HG02938 (cell line): Measurements from ENCODE around the gene MRPL21.
"Not testable (repeated sequence)": the region's sequence is repeated elsewhere in the genome, so short reads cannot be mapped to it uniquely, and the experiment has no call there.

Source experiments
- ATAC-seq: cut with Tn5 transposase; IDR thresholded peaks from one replicate; pipeline ENCODE4 v1.9.1; 2021; ENCODE audit warnings: mild to moderate bottlenecking, moderate library complexity; ENCODE audit not compliant: unreplicated experiment

Gene MRPL21

DNA sequence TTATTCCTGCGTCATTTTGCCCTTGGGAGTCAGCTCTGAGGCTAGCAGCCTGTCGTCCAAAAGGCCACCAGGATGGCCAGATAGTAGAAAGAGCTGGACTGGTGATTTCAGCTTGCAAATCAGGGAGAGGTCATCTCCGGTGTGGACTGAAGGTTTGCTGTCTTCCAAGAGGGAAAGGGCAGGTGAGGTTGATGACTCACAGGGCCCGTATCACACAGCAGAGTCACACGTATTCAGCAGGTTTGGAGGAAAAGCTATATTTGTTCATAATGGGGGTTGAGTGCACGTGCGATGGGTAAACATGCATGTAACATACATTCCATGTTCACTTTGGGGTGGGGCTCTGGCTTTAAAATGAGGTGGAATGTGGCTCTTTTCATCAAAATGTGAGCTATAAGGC lies 25.6 kb downstream of the MRPL21 start:
- ATAC-seq: no peak

DNA sequence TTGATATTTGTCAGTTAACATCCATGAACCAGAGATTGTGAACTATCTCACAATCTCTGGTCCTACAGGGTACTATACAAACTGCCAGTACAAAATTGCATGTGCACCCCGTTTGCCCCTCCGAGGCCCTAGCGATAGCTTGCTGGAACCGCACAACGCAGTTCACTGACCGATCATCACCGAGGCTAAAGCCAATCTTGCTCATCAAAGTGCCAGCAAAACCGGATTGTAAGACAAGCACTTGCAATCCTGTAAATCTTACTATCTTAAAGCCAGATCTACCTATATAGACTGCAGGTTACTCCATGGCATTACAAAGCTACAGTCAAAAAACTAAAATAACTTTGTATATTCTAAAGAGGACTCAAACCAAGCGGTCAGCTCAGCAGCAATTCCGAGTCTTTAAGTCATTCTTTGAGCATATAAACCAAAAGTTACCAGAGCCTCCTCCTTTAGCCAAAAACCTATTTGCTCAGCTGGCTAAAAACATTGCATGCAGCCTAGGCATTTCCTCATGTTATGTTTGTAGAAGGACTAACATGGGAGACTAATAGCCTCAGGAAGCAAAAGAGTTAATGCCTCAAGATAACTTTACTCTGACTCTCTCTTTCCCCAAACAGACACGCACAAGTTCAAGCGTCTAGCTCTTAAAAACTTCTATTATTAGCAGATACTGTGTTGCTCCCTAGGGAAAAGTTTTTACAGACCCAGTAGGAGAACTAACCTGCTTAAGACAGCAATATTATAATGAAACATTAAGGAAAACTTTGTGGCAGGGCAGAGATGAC lies 31.2 kb downstream of the MRPL21 start:
- ATAC-seq: no peak

DNA sequence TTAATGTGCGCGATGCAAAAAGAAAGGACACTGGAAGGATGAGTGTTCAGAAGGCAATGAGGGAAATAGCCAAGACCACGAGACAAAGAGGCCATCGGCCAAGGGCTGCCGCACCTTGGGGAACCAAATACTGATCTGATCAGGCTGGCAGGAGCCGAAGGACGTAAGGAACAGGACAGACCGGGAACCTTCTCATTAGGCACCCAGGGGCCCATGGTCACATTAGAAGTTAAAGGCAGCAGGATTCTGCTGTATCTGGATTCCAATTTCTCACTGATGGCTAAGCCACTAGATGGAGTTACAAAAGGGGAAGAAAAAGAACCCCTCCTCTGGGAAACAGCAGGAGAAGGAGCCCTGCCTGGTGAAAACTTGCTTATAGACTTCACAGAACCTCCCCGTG lies 33.2 kb downstream of the MRPL21 start:
- no peak for ATAC-seq

DNA sequence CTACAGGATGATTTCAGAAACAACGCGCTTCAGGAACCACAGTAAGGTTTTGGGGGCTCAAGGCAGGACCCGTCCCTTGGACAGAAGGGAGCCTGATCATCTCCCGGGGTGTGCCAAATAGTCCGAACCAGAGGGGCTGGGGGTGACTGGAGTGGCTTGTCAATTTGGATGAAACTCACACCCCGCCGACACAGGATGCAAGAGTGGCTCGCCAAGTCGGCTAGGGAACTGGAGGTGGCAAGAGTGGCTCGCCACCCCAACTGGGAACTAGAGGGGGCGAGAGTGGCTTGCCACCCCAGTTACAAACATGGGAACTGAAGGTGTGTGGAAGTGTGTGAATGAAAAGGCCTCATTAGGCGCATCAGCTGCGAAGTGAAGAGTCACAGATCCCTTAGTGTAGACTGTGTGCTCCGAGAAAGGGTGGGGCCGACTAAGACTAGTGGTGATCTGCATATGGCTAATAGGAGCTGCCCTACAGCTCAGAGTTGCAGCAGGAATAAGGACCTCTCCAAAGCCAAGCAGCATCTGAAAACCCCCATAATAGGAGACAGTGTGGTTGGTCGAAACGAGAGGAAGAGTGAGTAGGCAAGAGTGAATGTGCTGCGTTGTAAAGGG lies 35.3 kb downstream of the MRPL21 start:
- ATAC-seq: no peak

DNA sequence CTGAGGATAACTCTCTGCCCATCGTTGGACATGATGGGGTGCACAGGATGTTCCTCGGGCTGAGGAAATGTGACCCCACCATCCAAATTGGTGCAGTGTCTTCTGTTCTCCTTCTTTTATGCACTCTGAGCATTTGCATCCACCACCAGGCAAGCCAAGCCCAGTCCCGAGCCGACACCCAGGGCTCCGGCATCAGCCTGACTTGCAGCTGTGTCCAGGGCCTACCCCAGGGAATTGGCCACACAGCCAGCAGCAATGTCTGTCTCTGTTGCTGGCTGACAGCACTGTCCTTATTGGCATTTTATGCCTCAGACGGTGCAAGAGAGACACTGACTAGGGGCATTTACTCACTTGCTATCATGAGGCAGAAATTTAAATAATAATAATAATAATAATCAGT lies 36.6 kb downstream of the MRPL21 start:
- no peak for ATAC-seq

DNA sequence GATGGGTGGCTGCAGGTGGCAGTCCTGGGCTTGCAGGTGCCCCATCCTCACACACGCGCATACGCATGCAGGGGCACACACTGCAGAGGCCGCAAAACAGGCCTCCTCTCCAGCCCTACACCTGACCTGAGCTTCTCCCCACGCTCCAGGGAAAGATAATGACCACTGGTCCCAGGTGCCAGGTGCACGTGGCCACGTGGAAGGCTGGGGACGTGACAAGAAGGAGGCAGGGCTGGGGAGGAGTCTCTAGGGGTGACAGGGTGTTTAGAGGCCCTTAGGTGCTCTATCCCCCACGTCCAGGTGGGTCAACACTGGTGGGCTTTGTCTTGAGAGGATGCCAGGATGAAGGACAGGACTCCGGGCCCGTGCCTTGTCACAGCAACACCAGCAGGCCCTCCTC lies 38.4 kb downstream of the MRPL21 start:
- ATAC-seq: no peak

DNA sequence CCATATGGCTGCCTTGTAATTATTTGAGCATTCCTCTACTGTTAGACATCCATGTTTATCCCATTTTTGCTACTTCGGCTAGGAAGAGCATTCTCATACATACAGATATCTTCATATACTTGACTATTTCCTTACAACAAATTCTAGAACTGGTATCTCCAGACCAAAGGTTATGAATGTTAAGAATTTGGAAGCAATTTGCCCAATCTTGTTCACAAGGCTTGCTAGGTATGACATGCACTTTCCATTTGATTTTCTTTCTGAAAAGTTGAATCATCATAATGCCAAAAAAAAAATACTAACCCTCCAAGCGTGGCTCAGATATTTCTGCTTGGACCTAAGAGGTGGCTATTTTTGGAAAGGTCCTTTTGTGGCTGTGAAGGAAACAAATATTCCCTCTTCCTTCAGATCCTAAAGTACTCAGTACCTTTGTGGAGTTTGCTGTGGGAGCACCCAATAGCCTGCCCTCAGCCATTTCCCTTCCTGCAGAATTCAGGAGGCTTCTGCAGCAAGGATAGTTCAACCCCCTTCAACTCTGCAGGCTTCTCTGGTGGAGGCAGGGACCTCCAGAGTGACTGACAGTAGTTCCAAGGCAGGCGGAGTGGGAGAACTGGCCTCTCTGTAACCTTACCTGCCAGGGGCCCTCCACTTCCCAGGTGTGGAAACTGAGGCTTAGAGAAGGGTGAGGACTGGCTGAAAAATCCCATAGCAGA lies 39.9 kb downstream of the MRPL21 start:
- no peak for ATAC-seq

DNA sequence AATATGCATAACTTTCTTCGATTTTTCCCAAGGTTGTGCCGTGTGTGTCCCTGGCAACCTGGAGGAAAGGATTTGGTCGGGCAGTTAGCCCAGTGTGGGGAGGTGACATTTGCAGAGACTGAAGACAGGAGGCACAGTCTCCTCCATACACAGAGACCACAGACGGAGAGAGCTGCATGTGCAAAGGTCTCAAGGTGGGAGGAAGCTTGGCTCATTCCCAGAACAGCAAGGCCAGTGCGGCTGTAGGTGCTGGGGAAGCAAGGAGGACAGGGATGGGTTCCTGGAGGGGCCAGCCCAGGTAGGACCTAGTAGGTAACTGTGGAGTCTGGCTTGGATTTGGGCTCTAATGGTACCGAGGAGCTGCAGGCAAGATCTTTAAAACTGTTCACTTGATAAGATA lies 41.2 kb downstream of the MRPL21 start:
- ATAC-seq: no peak

DNA sequence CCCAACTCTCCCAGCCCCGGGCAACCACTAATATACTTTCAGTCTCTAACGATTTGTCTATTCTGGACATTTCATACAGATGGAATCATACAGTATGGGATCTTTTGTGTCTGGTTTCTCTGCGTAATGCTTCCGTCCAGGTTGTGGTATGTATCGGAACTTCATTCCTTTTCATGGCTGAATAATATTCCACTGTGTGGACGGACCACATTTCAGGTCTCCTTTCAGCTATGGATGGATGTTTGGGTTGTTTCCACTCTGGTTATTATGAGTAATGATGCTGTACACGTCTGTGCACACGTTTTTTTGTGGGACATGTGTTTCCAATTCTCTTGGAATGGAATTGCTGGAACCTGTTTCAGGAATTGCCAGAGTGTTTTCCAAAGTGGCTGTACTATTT lies 44.5 kb downstream of the MRPL21 start:
- ATAC-seq: no peak

DNA sequence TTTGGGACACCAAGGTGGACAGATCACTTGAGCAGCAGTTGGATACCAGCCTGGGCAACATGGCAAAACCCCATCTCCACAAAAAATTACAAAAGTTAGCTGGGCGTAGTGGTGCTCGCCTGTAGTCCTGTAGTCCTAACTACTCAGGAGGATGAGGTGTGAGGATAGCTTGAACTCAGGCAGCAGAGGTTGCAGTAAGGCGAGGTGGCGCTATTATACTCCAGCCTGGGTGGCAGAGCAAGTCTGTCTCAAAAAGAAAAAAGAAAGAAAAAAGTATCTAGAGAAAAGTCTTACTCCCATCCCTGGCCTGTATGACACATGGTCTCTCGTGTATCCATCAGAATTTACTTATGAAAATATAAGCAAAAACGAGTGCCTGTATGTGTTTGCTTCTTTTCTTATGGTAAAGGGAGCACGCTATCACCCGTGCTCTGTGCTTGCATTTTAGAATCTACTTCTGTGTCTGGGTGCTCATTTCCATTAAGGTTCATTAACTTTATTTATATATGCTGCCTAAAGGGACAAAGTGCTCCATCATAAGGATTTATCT lies 46.5 kb downstream of the MRPL21 start:
- ATAC-seq: no peak

DNA sequence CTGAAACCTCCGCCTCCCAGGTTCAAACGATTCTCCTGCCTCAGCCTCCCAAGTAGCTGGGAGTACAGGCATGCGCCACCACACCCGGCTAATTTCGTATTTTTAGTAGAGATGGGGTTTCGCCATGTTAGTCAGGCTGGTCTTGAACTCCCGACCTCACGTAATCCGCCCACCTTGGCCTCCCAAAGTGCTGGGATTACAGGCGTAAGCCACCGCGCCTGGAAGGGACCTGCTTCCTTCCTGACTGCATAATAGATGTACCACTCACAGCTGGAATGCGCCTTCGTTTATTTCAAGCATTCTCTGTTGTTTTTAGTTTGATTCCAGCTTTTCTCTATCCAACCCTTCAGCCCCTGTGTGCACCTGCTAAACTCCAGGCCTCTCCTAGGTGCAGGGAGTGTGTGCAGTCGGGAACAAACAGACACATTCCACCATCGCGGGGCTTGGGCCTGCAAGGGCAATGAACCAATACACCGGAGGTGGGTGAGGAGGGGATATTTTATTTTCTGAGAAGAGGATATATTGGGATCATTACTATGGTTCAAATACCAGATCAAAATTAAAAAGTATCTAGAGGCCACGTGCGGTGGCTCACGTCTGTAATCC lies 47.1 kb downstream of the MRPL21 start:
- ATAC-seq: not testable (repeated sequence)

DNA sequence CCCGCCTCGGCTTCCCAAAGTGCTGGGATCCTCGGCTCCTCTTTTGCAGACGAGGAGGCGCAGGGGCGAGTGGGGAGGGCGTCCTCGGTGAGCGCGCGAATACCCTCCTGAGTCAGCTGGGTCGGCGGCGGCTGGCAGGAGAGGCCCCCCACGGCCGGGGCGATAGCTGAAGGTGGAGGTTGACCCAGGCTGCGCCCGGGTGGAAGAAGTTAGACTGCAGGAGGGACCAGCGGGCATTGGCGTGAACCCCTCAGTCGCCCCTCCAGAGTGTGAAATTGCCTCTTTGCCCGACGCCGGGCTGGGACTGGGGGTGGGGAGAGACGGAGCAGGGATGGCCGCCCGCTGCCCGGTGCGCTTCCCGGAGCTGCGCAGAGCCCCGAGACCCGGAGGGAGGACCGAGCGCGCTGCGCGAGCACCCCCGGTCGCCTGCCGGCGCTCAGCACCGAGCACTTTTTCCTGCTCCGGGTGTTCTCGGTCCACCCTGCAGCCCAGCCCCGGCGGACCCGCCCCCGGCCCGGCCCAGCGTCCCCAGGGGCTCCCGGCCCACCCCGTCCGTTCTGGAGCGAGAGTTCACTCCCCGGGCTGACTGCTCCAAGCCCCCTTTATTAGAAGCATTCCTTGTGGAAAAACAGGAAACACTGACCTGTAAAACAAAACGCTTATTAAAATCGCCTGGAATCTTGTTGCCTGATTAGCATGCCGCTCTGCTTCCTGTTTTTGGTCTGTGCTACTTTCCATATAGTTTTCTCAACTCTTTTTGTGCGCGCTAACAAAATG lies 48.2 kb downstream of the MRPL21 start:
- ATAC-seq: no peak

DNA sequence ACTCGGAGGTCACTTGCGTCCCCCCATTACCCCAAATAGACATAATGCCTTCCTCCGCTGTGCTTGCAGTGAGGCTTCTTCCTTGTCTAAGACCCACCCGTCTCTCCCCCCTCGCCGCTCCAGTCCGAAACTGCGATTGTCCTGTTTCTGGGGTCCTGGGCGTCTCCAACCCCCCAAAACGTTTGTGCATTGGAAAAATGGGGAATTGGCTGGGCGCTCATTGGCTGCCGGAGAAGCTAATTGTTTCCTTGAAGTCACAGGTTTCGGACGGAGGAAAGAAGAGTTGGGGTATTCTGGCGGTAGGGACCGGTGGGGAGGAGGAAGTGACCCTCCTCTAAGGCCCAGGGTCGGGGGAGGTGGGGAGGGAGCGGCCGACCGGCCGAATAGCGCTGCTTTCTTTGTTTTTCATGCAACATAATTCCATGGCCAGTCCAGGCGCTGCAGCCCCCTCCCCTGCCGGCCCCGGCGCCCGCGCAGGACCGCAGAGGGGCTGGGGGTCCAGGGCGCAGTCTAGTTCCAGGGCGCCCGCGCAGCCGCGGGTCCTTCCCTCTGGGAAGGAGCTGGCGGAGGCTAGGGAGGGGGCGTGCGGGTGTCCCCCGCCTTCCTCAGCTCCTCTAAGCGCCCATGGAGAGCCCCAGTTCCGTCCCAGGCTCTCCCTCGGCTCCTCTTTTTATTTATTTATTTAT lies 49.2 kb downstream of the MRPL21 start:
- no peak for ATAC-seq

DNA sequence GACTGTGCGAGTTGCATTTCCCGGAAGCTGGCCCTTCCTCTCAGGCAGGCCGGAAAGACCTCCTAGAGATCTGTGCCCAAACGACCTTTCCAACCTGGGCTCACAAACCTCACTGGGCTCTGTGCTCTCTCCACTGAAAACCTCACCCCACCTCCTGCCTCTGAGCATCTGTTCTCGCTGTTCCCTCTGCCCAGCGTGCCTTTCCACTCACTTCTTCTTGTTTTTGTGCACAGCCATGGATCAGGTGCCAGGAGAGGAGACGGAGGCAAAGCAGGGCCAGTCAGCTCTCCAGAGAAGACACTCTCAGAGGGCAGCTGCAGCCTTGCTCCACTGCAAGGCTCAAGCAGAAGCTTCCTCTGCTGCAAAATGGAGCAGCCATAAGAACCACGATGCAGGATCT lies 51.0 kb downstream of the MRPL21 start:
- ATAC-seq: no peak

DNA sequence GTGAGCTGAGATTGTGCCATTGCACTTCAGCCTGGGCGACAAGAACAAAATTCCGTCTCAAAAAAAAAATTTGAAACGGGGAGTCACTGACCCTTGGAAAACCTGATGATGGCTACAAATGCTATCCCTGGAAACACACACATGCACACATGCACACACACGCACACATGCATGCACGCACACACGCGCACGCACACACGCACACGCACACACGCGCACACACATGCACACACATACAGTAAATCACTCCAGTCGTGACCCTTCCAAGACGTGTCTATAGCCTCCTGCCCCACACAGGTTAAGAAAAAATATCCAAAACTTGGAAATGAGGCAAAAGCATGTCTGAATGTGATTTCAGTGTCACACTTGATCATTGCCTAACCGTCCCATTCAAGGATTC lies 55.2 kb downstream of the MRPL21 start:
- ATAC-seq: no peak

DNA sequence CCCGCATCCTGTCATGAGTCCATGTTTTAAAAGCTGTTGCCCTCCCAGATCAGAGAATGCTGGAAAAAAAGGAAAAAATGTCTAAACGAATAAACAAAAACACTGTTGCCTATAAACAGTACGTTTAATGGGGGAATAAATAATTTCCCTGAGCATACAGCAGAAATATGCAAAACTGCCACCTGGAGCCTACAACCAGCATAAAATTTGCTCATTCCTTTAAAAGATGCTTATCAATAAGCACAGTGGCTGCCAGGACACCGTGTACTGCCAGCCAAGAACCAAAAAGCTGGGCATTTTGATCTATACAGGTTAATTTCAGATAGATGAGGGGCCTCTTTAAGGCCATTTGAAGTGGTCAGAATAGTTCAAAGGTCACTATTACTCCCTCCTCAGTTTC lies 56.2 kb downstream of the MRPL21 start:
- no peak for ATAC-seq

DNA sequence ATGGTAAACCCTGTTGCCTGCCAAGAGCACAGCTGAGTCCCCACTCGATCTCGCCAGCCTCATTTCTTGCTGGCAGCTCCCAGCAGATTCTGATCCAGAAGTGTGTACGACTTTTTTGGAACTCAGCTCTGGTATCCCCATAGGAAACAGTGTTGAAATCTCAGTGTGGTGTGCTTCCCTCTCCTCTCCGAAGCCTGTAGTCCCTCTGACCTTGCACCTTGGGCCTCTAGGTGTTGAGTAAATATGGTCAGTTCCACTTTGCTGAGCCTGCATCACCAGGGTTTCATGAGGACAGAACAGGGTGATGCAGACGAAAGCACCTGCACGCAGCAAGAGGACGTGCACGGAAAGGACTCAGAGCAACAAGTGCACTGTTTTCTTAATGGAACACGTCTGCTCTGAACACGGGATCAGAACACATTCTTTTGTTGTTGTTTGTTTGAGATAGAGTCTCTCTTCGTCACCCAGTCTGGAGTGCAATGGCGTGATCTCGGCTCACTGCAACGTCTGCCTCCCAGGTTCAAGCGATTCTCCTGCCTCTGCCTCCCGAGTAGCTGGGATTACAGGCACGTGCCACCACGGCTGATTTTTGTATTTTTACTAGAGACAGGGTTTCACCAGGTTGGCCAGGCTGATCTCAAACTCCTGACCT lies 58.2 kb downstream of the MRPL21 start:
- ATAC-seq: no peak

DNA sequence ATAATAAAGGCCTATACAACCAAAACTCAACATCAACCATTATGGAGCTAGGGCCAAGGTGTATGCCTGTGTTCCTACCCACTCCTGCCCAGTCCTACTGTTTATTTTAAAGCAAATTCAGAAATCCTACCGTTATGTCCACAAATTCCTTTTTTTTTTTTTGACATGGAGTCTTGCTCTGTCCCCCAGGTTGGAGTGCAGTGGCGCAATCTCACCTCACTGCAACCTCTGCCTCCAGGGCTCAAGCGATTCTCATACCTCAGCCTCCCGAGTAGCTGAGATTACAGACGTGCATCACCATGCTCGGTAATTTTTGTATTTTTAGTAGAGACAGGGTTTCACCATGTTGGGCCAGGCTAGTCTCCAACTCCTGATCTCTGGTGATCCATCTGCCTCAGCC lies 58.8 kb downstream of the MRPL21 start:
- no peak for ATAC-seq

DNA sequence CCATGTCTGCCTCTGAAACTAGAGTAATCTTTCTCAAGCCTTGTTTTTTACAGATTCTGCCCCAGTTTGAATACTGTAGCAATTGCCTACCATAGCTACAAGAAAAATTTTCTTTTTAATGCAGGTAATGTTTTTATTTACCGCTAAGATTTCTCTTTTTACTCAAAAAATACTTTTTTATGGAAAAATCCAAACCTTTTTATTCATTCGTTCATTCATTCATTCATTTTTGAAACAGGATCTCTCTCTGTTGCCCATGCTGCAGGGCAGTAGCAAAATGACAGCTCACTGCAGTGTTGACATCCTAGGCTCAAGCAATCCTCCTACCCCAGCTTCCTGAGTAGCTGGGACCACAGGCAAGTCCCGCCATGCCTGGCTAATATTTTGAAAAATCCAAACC lies 59.3 kb downstream of the MRPL21 start:
- ATAC-seq: no peak
